GM21515 (cell line): ENCODE measurements around the gene PRKCE.
"Not testable (repeated sequence)": the region's sequence is repeated elsewhere in the genome, so short reads cannot be mapped to it uniquely, and the experiment has no call there.

Experiments used
- ATAC-seq: cut with Tn5 transposase; IDR thresholded peaks from one replicate; pipeline ENCODE4 v1.9.1; 2021; ENCODE audit not compliant: unreplicated experiment

The PRKCE gene

GRCh38 chr2:46198164-46198883, 546.8 kb downstream of the PRKCE start:
- no peak for ATAC-seq

DNA sequence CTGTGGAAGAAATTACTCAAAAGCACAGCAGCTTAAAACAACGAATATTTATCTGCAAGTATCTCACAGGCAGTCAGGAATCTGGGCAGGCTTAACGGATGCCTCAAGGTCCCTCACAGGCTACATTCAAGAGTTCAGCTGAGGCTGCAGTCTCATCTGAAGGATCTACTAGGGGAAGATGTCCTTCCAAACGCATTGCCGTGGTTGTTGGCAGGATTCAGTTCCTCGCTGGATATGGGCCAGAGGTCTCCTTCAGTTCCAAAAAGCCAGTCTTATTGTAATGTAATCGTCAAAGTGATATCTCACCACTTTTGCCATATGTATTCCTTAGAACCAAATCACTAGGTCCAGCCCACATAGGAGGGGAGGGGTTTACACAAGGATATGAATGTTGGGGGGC, 547.5 kb downstream of the PRKCE start:
- ATAC-seq: no peak

DNA sequence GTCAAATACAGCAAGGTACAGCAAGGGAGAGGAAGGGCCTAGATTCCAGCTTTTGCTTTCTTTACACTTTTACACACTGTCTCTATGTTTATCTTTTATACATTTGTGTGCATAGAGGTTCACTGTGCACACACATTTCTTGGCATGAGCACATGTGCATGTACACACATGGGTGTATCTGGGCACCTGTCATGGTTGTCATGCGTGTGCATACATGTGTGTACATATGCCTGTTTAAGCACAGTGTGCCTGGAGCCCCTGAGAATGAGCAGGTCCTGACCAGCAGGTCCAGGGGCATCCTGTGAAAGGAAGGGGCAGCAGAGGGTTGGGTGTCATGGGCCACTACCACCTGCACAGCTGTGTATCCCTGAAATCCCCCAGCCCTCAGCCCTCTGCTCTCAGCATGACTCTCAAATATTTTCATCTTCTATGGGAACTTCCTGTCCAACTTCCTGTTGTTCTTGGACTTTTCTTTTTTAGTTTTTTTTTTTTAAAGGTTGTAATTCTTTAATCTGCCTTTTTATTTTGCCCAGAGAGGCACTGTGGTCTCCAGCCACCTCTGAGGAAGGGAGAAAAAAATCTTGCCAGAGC, 548.7 kb downstream of the PRKCE start:
- ATAC-seq: no peak

GRCh38 chr2:46200861-46201605, 549.6 kb downstream of the PRKCE start:
- no peak for ATAC-seq

GRCh38 chr2:46202453-46202852, 551.0 kb downstream of the PRKCE start:
- no peak for ATAC-seq

DNA sequence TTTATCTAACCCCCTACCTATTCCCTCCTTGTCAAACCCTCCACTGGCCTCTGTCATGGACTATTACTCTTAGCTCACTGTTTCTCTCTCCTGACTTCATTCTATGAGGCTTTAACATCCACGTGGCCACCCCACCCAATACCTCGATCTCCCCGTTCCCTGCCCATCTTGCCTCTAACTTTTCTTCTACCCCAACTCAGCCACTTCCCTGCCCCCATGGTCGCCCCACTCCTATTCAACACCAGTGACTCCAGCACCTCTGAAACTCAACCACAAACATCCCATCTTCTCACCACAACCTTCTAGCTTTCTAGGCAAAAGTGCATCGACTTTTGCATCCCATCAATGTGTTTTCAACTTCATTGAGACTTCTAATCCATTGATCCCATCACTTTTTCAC, 551.5 kb downstream of the PRKCE start:
- no peak for ATAC-seq

DNA sequence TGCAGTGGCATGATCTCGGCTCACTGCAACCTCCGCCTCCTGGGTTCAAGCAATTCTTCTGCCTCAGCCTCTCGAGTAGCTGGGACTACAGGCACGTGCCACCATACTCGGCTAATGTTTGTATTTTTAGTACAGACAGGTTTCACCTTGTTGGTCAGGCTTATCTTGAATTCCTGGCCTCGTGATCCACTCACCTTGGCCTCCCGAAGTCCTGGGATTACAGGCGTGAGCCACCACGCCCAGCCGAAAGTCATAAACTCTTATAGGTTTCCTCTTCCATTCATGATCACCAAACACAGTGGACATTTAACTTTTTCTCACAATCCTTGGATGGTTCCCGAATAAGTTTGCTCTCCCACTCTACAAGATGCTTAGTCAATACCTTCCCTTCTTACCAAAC, 552.2 kb downstream of the PRKCE start:
- not testable (repeated sequence) for ATAC-seq

DNA sequence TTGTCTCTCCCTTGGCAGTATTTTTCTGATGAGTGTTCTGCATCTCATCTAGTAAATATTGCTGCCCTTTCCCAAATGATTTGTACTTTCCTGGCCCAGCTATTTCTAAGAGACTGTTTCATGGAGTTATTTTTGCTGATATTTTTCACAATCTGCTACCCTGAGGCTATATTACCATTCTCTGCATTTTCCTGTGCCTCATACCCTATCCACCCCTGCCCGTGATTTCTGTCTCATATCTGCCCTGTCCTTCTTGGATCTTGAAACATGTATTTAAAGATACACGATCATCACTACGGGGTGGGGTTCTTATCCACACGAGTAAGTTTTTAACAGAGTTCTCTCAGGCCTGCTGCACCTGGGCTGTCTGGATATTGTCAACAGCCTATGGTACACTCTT, 556.1 kb downstream of the PRKCE start:
- ATAC-seq: no peak

DNA sequence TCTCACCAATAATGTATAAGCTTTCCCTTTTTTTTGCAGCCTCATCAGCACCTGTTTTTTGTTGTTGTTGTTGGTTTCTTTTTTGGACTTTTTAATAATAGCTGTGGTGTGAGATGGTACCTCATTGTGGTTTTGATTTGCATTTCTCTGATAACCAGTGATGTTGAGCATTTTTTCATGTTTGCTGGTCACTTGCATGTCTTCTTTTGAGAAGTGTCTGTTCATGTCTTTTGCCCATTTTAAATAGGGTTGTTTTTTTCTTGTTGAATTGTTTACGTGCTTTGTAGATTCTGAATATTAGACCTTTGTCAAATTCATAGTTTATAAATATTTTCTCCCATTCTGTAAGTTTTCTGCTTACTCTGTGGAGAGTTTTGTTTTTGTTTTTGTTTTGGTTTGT, 557.3 kb downstream of the PRKCE start:
- no peak for ATAC-seq

GRCh38 chr2:46210063-46210462, 558.6 kb downstream of the PRKCE start:
- ATAC-seq: no peak

- ATAC-seq: no peak
Measured at GRCh38 chr2:46211461-46211860, 560.0 kb downstream of the PRKCE start.

- ATAC-seq: no peak
Measured at GRCh38 chr2:46213906-46214305, 562.4 kb downstream of the PRKCE start.

DNA sequence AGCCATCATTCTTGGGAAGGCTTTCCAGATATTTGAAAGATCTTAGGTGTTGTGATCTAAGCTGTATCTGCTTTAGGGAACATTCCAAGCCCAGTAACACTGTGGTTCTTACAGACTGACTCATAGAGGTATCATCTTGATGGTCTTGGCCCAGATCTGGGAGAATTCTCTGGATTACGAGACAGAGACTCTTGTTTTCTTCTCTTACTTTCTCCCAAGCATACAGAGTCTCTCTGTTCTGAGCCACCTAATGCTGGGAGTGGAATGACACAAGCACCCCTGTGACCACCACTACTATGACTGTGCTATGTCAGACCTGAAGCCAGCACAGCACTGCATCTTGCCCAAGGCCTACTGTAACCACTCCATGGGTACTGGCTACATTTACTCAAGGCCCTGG, 564.7 kb downstream of the PRKCE start:
- ATAC-seq: no peak

DNA sequence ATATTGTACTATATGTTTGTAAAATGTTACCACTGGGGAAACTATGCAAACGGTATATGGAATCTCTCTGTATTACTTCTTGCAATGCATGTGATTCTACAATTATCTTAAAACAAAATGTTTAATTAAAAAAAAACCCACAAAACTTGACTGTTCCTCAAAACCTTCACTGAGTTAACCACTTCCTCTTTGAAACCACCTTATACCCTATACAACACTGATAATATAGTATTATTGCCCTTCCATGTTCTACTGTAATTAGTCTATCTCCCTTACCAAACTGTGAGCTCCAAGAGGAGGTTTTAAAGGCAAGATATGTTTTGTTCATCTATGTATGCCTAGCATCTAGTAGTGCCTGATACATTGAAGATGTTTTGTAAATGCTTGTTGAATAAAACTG, 572.0 kb downstream of the PRKCE start:
- not testable (repeated sequence) for ATAC-seq

- ATAC-seq: no peak
Measured at GRCh38 chr2:46225150-46225625, 573.7 kb downstream of the PRKCE start.

DNA sequence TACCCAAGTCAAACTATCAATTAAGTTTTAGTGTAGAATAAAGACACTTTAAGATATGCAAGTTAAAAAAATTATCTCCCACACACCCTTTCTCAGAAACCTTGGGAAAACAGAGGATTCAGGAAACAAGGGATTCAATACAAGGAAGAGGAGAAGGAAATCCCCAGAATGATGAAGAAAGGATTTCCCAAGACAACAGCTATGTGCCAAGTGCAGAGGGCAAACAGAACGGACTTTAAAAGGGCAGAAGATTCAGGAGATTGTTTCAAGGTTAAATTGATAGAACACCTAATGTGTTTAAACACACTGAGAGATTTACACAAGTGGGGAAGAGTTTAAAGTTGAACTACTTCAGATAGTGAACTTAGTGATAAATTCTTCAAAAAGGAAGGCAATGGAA, 574.3 kb downstream of the PRKCE start:
- no peak for ATAC-seq

DNA sequence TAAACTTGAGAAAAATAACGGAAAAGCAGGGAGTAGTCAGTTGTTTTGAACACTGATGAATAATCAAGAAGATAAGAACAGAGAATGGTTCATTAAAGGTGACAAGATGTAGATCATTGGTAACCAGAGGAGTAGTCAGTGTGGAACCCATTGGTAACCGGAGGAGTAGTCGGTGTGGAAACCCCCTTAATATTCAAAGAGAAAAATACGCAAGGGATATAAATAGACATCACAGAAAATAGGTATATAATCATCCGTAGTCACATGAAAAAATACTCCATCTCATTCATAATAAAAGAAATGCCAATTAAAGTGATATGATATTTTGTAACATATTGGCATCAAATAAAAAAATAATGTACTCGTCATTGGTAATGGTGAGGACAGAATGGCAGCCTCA, 575.1 kb downstream of the PRKCE start:
- no peak for ATAC-seq

DNA sequence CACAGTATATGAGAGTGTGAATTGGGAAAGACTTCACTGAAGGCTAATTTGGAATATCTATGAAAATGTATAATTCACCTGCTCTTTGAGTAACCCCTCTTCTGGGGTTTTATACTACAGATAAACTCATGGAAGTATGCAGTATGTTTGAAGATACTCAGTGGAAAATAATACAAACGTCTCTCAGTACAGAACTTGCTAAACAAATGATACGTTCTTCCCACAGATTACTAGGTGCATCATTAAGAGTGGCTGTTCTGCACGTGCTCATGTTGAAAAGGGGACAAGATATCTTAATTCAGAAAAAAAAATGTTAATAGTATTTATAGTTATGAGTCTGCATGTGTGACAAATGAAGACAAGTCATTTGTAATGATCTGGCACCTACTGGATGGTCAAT, 575.5 kb downstream of the PRKCE start:
- ATAC-seq: no peak

DNA sequence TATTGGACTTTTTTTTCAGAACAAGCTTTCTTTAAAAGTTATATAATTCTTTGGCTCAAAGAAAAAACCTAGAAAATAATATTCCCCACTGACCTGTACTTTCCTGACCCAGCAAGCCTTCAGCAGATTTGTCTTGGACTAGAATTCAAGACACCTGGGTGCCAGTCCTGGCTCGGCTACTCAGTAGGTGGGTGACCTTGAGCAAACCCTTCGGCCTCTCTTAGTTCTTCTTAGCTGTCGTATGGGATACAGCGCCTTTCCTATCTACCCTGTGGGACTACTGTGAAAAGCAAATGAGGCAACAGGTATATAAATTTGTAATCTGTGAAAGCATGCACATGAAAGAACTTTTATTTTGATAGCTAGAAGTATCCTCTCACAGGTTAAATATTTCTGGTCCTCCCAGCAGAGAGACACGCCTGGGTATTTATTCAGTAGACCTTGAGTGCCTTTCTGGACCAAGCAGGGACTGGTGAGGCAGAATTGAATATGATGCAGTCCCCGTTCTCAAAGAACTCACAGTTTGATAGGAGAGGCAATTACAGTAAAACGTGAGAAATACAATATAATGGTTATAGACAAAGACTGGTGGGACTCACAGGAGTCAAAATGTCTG, 576.3 kb downstream of the PRKCE start:
- ATAC-seq: no peak

GRCh38 chr2:46229134-46230063, 577.9 kb downstream of the PRKCE start:
- ATAC-seq: peak; percentile 57
